Psoas muscle (tissue), 8 donors: ENCODE measurements around the gene UACA. TPM values are rescaled to one million over a fixed set of nuclear protein-coding genes. Genes with fewer than 3 reads are reported as not detected.

ENCODE experiments used
- ATAC-seq, 4 donors: fragments of 200-7000 bp; cut with Tn5 transposase; one replicate each; pipeline ENCODE4 v1.9.1; 2020; ENCODE audit warnings: moderate library complexity in 3 of 4, mild to moderate bottlenecking in 2 of 4
- DNase-seq, 2 donors: peaks; one replicate each; pipeline ENCODE4 v3.0.0-alpha.2; 2020
- H3K27ac ChIP-seq: fragments of 200-600 bp; one replicate; pipeline ENCODE4 v1.8.0; 2022
- H3K27me3 ChIP-seq, 3 donors: fragments of 200-600 bp in 1 of 3; one replicate each; pipeline versions ENCODE4 v1.6.1 to v1.8.0; 2013 to 2022; ENCODE audit warnings: low read length in 2 of 3, mild to moderate bottlenecking in 2 of 3, moderate library complexity in 1 of 3; ENCODE audit not compliant: insufficient read depth in 3 of 3
- H3K36me3 ChIP-seq, 2 donors: fragments of 200-600 bp in 1 of 2; one replicate each; pipeline versions ENCODE4 v1.6.1 to v1.8.0; 2013 to 2022; ENCODE audit warnings: low read depth in 1 of 2, mild to moderate bottlenecking in 1 of 2, moderate library complexity in 1 of 2; ENCODE audit not compliant: insufficient read depth in 1 of 2
- H3K4me1 ChIP-seq: fragments of 200-600 bp; one replicate; pipeline ENCODE4 v1.8.0; 2022
- H3K4me3 ChIP-seq: fragments of 200-600 bp; one replicate; pipeline ENCODE4 v1.8.0; 2022; ENCODE audit warnings: mild to moderate bottlenecking
- H3K9me3 ChIP-seq: fragments of 200-600 bp; one replicate; pipeline ENCODE4 v1.8.0; 2022
- CTCF ChIP-seq: fragments of 200-600 bp; IDR thresholded peaks from one replicate; pipeline ENCODE4 v1.8.0; 2022; ENCODE audit warnings: antibody characterized with exemption
- WGBS, 3 donors: extraction: QIAGEN DNeasy Blood & Tissue Kit; methylation state at CpG; one replicate each; pipeline versions ENCODE4 v1.1.6 to v1.1.7; 2013; 5-methylcytosine and 5-hydroxymethylcytosine counted together
- intact Hi-C, 2 donors: fragments of 100-400 bp; cut with DNase I; formaldehyde crosslinking; loops; one replicate each; pipeline versions ENCODE4 v1.11.0 to v1.14.2; 2022
- polyA plus RNA-seq, 3 donors: library from polyadenylated mRNA; stranded (reverse); fragments of 200-250 nt; gene quantifications; one replicate each; pipeline ENCODE4 v1.2.3, GENCODE V29; 2013
- total RNA-seq, 4 donors: library from RNA; stranded (reverse); fragmentation: NEBNext Ultra II Directional in 2 of 4; extraction: Animal tissue kit (Norgen Biotek cat#: 25700) in 2 of 4; gene quantifications; one replicate each; pipeline versions ENCODE4 v1.2.1 to v1.2.4, GENCODE V29; 2021 to 2023
- donor health status: healthy with polysubstance abuse.
- donor health status: DM: no; HTN: no; CAD: no; lungs with moderate emphysema.
- donor health status: Bipolar disorder and iron deficiency.
- donor health status: healthy.
- donor health status: DM: yes; HTN: yes; CAD: no.
- donor health status: DM: no; HTN: no; CAD: no.
- donor health status: DM: no; HTN: no; CAD: no.
- donor health status: DM: yes; HTN: yes; CAD: no.

UACA gene
- total and polyA plus RNA-seq, 7 donors: 17.0 to 426 (median 138) TPM

GRCh38 chr15:70650567-70651302 is 112.6 kb downstream of the UACA start:
- WGBS, 3 donors: 75 to 80% (median 77%) methylated on average over 10 of the region's 10 CpGs
- DNase-seq (no peak), ATAC-seq (no peak)
- Histone ChIP-seq H3K27me3 (no peaks in the 10 kb centered on the region), H3K36me3 (peaks cover 2 to 31% of the 10 kb centered on the region in 2 donors), H3K4me1 (no peaks in the 10 kb centered on the region), H3K27ac (no peak overlapping the region), H3K4me3 (no peak overlapping the region), H3K9me3 (no peaks in the 10 kb centered on the region)
- TF ChIP-seq CTCF: no peak
- intact Hi-C loops: no loop called here

GRCh38 chr15:70647396-70647795 is 116.0 kb downstream of the UACA start:
- Histone ChIP-seq H3K36me3 (no peaks in the 10 kb centered on the region), H3K4me3 (no peak overlapping the region), H3K9me3 (no peaks in the 10 kb centered on the region), H3K27ac (no peak overlapping the region), H3K27me3 (no peaks in the 10 kb centered on the region), H3K4me1 (no peaks in the 10 kb centered on the region)
- ATAC-seq: no peak
- intact Hi-C loops: no loop called here
- no peak for DNase-seq
- TF ChIP-seq CTCF: no peak
- WGBS, 3 donors: 15 to 18% (median 16%) methylated on average over 1 of the region's 1 CpG

GRCh38 chr15:70646169-70646568 is 117.2 kb downstream of the UACA start:
- H3K4me1 ChIP-seq: no peaks in the 10 kb centered on the region
- H3K27ac ChIP-seq: no peak overlapping the region
- TF ChIP-seq CTCF: no peak
- ATAC-seq: no peak
- H3K4me3 ChIP-seq: no peak overlapping the region
- H3K27me3 ChIP-seq: no peaks in the 10 kb centered on the region
- H3K9me3 ChIP-seq: no peaks in the 10 kb centered on the region
- intact Hi-C loops: no loop called here
- DNase-seq: no peak
- WGBS, 3 donors: 58 to 75% (median 70%) methylated on average over 1 of the region's 1 CpG
- H3K36me3 ChIP-seq: no peaks in the 10 kb centered on the region

- TF ChIP-seq CTCF: no peak
- peaks cover 0 to 5% of the 10 kb centered on the region in 2 donors for H3K36me3 ChIP-seq
- no peaks in the 10 kb centered on the region for H3K4me1 ChIP-seq
- WGBS, 3 donors: 73 to 80% (median 77%) methylated on average over 1 of the region's 1 CpG
- ATAC-seq: no peak
- no peak overlapping the region for H3K27ac ChIP-seq
- H3K9me3 ChIP-seq: no peaks in the 10 kb centered on the region
- H3K27me3 ChIP-seq: no peaks in the 10 kb centered on the region
- no peak for DNase-seq
- no peak overlapping the region for H3K4me3 ChIP-seq
- intact Hi-C loops: no loop called here
Observed at GRCh38 chr15:70643783-70644125, 119.6 kb downstream of the UACA start.
